ENCODE measurements around the gene DENND5A.

GRCh38 chr11:9092072-9092471 lies 173.1 kb downstream of the DENND5A start:
- TF ChIP-seq CTCF (IDR thresholded peaks at IDR 0.05) = no peak
- TF ChIP-seq POLR2AphosphoS5 (IDR thresholded peaks at IDR 0.05; ENCODE audit: low read depth, low read length) = no peak
- no peak for TF ChIP-seq TCF7L2 (IDR thresholded peaks at IDR 0.05; ENCODE audit: low read depth, low read length)

All from Panc1 (cell line).